Choroid plexus epithelial cell (primary cell): ENCODE results near the gene NUBP1.
A peak's percentile ranks its signal among the peaks of the same experiment; 100 is the strongest.
"Not testable (repeated sequence)": the region's sequence is repeated elsewhere in the genome, so short reads cannot be mapped to it uniquely, and the experiment has no call there.

Source experiments
- DNase-seq: peaks from one replicate; pipeline ENCODE4 v3.0.0-alpha.2; 2010; ENCODE audit warnings: low read depth
- H3K4me3 ChIP-seq: 2 replicates; pipeline ENCODE4 v1.5.1; 2011; ENCODE audit warnings: low read depth, mild to moderate bottlenecking, control low read depth, low read length, moderate library complexity
- CTCF ChIP-seq: conservative IDR thresholded peaks from 2 replicates; pipeline ENCODE4 v1.5.1; 2011; ENCODE audit warnings: low read depth, mild to moderate bottlenecking, control low read depth, inconsistent platforms, low read length, moderate library complexity

NUBP1 gene

GRCh38 chr16:10740000-10740844 lies 3.4 kb upstream of the NUBP1 start:
- TF ChIP-seq CTCF, result no peak
- no peak overlapping the region for H3K4me3 ChIP-seq
- no peak for DNase-seq

GRCh38 chr16:10740845-10741208 lies 2.8 kb upstream of the NUBP1 start:
- TF ChIP-seq CTCF, result no peak
- DNase-seq, result no peak
- H3K4me3 ChIP-seq, result no peak overlapping the region

GRCh38 chr16:10741249-10741648 lies 2.4 kb upstream of the NUBP1 start:
- not testable (repeated sequence) for DNase-seq, H3K4me3 ChIP-seq

- H3K4me3 ChIP-seq, result no peak overlapping the region
- TF ChIP-seq CTCF, result no peak
- no peak for DNase-seq
Measured at GRCh38 chr16:10741844-10742243, 1.8 kb upstream of the NUBP1 start.

GRCh38 chr16:10743227-10743609 lies 424 bp upstream of the NUBP1 start:
- H3K4me3 ChIP-seq, result peak overlapping the region; percentile 86
- DNase-seq, result no peak
- no peak for TF ChIP-seq CTCF

GRCh38 chr16:10744370-10745030 lies 858 bp downstream of the NUBP1 start:
- DNase-seq, result peak; percentile 74
- TF ChIP-seq CTCF, result no peak
- peak overlapping the region; percentile 63 for H3K4me3 ChIP-seq

GRCh38 chr16:10745841-10746240 lies 2.2 kb downstream of the NUBP1 start:
- no peak for TF ChIP-seq CTCF
- no peak overlapping the region for H3K4me3 ChIP-seq
- no peak for DNase-seq
